NCI-H2107 treated with DMSO at 0.1 percent for 48 hours (cell line): ENCODE data around the gene MYT1.

Experiments used
- DNase-seq: peaks from one replicate; lab custom pipeline; 2025; ENCODE audit not compliant: unreplicated experiment; lab: John Stamatoyannopoulos, UW

Gene MYT1

DNA sequence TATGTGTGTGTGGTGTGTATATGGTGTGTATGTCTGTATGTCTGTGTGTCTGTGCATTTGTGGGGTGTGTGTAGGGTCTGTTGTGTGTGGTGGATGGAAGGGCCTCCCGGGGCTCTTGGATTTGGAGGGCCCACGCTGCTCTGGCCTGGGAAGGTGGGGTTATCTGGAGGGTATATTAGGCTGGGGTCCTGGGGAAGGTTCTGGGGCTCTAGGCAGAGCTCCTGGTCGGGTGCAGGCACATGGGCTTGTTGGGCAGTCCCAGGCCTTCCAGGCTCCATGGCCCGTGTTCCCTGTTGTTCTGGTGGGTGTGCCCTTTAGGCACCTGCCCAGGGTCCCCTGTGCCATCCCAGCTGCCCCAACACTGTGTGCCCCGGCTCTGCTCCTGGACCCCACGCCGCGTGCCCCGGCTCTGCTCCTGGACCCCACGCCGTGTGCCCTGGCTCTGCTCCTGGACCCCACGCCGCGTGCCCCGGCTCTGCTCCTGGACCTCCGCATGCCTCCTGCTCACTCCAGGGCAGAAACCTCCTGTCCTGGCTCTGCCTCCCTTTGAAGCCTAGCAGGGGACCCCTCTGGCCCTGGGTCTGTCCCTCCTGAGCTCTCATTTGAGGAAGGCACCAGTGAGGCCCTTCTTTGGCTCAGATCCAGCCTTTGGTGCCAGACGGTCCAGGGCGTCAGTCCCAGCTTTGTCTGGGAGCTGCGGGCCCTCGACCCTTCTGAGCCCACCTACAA is 10.2 kb upstream of the MYT1 start:
- DNase-seq = no peak

DNA sequence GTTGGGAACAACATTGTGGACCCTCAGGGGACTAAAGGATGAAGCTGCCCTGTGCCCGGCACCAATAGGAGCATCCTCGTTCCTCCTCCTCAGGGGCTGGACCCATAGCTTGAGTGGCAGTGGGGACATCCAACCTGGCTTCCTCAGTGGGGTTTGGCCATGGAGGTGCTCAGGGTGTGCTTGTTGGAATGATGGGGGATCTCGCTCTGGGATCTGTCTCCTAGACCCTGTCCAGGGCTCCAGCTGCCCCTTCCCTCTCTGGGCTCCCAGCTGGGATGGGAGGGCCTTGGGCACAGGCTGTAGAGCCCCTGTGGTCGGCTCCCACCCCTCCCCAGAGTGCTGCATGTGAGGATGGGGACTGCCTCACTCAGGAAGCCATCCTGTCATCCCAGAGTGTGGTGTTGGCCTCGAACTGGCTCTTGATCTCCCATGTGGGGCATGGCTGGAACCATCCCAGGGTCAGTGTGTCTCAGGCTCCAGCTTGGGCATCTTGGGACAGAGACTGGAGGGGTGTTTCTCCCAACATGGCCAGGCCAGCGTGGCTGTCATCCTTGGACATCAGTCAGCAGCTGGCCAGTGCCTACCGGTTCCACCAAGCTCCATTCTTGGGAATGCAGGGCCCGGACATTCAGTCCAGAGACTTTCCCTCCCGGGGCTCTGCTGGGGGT is 9.5 kb upstream of the MYT1 start:
- no peak for DNase-seq

DNA sequence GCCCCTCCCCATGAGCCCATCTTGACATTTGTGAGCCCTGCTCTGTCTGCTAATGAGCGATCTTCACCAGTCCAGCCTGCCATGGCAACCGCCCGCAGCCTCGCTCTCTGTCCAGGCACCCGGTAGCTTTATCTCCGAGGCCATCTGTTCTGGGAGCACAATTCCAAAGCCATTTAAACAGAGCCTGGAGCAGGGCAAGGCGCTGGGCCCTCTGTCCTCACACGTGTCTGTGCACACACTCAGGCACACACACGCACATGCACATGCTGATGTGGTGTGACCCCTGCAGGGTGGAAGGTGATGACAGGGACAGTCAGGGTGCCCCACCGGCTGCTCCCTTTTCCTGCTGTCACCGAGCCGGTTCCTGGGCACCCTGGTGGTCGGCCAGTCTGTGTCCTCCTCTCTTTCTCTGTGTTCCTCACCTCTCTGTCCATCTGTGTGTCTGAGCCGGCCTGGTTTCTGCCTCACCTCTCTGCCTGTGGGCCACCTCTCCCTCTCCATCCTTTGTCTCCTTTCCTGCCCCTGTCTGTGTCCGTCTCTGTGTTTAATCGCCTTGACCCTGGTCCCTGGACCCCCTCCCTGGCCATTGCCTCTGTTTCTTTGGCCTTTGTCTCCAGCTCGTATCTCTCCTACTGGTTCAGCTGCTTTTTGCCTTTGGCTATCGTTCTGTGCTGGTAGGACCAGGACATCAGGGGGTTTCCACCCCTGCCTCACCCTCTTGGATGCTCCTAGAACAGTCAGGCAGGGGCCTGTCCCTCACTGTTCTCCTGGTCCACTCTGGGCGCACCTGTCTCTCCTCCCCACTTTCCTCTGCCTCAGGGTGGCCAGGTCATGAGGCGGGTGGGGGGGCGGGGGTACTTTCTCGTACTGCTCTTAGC is 8.8 kb upstream of the MYT1 start:
- DNase-seq = no peak

DNA sequence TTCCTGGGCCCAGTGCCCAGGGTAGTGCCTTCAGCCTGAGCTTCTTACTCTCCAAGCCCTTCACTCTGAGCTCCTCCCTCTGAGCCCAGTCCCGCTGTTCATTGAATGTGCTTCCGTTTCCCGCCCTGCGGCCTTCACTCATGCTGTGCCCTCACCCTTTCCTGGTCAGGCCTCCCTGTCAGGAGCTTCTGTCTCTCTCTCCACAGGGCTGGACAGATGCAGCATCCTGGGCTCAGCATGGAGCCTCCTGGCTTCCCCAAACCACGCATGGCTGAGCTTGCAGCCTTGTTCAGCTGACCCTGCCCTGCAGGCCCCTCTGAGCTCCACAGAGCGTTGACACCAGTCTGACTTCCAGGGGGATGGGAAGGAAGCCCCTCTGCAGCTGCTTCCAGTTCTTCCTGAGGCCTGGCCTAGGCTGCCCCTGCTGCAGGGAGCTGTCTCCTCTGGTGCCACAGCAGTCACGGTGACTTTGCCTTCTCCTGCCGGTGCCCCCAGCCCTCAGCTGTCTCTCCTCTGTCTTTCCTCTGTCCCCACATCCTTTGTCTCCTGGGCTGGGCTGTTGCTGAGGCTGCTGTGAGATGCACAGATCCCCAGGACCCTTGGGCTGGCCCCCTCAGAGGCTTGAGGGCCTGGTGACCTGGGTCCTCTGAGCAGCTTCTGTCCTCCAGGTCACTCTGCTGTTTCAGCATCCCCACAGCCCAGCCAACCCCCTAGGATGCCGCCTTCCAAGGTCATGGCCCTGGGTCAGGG is 7.9 kb upstream of the MYT1 start:
- peak; percentile 43 for DNase-seq

DNA sequence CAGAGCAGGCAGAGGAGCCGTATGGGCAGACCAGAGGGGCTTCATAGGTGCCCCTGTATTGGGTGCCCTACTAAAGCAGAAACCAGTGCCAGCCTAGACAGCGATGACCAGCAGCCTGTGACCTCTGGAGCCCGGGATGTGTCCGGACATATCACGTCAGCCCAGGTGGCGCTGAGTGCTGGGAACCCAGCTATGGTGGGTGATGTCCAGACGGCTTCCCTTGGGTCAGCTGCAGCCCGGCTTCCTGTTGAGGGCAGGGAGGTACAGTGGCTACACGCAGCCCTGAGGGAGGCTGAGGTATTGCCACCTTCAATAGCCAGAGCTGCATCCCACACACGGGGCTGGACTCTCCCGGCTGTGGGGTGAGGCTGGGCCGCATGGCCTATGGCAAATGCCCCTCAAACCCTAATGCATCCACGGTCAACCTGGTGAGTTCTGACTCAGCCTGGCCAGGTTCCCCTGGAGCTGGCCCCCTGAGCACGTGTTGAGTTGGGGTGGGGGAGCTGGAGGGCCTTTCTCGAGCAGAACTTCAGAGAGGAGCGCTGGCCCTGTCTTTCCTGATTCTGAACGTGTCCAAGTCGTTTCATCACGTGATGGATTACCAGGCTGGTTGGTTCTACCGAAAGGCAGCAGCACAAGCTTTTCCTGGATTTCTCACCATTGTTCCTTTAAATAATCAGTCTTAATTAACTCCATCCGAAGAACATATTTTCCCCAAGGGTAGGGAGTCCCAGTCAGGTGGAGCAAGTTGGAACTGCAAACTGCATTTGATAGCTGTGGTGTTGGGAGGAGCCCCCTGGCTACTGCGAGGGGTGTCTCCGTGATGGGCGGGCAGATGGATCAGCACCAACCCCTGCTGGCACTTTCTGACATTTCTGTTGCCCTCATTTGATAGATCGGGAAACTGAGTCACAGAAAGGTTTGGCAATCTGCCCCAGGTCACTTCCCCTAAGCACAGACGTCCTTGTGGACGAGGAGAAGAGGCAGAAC is 7.1 kb upstream of the MYT1 start:
- DNase-seq = no peak

DNA sequence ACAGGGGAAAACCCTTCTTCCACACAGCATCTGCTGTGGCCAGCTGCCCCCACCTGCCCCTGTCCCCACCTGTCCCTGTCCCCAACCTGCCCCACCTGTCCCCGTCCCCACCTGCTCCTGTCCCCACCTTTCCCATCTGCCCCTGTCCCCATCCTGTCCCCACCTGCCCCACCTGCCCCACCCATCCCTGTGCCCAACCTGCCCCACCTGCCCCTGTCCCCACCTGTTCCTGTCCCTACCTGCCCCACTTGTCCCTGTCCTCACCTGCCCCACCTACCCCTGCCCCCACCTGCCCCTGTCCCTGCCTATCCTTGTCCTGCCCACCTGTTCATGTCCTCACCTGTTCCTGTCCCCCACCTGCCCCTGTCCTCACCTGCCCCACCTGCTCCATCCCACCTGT is 6.4 kb upstream of the MYT1 start:
- no peak for DNase-seq

DNA sequence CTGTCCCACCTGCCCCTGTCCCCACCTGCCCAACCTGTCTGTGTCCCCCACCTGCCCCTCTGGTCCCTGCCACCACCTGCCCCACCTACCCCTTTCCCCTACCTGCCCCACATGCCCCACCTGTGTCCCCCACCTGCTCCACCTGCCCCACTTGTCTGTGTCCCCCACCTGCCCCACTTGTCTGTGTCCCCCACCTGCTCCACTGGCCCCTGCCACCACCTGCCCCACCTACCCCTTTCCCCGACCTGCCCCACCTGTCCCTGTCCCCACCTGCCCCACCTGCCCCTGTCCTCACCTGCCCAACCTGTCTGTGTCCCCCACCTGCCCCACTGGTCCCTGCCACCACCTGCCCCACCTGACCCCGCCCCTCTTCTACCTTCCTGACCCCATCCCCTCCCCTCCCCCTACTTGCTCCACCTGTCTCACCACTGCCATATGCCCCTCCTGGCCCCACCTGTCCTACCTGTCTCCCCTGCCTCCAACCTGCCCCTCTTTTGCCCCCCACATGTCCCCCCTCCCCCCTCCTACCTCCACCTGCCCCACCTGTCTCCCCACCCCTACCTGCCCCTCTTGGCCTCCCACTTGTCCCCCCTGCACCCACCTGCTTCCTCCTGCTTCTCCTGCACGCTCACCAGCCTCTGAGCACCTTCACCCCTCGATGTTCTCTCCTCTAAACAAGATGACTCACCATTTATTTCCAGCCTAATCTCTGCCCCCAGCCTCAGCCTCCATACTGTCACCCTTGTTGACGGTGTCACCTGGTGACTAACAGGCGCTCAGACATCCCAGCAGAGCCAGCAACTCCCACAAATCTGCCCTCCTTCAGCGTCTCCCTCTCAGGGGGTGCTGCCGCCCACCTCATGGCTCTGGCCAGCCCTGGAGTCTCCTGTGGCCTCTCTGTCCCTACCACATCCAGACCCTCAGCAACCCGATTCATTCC is 5.6 kb upstream of the MYT1 start:
- DNase-seq = no peak

DNA sequence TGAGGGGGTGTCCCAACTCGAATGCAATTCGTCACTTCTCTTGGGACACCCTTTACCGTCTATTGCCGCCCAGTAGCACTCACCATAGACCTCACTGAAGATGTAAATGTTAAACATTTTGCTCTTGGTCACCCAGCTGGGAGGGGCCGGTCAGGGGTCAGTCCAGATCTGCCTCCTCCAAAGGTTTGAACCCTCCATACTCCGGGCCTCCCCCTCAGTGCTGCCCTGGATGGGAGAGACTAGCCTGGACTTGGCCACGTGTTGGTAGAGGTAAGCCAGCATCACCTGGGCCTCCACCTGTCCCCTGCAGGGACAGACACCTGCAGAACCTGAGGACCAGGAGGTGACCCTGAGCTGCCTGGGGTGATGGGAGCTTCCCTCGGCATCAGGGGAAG is 5.0 kb upstream of the MYT1 start:
- DNase-seq = no peak

DNA sequence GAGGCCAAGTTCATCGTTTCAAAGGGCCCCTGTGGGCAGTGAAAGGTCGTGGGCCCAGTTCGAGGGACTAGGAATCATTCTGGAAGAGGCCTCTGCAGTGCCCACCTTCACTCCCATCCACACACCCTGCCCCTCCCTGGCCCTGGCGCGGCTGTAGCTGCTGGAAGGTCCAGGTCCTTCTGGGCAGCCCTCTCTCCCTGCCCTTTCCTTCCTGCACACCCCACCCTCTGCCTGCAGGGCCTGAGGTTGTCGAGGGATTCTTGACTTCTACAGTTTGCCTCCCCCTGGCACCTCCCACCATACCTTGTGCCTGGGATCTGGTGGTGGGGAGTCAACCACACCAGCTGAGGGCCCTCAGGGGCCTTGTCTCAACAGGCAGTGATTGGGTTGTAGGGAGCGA is 4.5 kb upstream of the MYT1 start:
- DNase-seq = no peak

DNA sequence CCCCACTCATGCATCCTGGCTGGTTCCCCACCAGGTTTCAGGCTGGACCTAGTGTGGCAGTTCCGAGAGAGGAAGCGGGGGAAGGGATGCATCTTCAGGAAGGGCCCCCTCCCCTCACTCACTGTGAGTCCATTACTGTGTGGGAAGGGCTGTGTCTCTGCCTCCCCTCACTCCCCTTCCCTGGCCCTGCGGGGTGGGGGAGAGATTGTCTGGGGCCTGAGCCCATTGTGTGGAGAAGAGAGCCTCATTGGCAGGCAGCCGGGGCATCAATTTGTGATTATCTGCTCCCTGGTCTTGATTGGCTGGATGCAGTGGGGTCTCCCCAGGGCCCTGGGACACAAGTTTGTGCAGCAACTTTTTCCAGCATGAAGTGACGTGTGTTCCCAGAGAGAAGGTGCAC is 4.1 kb upstream of the MYT1 start:
- DNase-seq = no peak

DNA sequence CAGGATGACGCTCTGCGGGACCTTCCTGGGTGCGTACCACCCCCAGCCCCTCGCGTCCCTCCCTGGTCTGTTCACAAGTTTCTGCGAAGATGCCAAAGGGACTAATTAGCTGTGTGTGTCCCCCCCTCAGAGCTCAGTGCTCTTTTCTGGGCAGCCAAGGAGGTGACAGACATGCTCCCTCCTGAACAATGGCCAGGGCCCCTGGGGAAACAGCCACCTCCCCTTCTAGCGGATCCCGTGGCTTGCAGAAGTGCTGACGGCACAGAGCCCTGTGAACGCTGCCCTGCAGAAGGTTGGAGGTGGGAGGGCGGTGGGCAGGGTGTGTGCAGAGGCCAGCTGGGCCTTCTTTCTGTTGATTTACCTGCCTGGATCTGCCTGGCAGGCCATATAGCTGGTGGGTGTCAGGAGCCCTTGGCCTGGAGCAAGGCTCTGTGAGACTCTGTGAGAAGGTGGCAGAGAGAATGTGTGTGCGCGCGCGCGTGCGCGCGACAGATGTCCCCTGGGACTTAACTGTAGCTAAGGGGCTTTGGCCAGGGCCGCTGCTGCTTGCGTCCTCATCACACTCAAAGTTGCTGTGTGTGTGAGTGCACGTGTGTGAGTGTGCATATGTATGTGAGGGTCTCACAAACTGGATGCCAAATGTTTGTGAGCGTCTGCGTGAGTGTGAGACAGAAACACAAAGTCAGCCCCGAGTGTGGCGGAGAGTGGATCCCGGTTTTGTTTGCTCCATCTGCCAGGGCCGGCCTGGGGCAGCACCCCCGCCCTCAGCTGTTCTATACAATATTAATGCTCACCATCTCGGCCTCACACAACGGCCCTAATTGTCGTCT is 3.5 kb upstream of the MYT1 start:
- peak; percentile 63 for DNase-seq

DNA sequence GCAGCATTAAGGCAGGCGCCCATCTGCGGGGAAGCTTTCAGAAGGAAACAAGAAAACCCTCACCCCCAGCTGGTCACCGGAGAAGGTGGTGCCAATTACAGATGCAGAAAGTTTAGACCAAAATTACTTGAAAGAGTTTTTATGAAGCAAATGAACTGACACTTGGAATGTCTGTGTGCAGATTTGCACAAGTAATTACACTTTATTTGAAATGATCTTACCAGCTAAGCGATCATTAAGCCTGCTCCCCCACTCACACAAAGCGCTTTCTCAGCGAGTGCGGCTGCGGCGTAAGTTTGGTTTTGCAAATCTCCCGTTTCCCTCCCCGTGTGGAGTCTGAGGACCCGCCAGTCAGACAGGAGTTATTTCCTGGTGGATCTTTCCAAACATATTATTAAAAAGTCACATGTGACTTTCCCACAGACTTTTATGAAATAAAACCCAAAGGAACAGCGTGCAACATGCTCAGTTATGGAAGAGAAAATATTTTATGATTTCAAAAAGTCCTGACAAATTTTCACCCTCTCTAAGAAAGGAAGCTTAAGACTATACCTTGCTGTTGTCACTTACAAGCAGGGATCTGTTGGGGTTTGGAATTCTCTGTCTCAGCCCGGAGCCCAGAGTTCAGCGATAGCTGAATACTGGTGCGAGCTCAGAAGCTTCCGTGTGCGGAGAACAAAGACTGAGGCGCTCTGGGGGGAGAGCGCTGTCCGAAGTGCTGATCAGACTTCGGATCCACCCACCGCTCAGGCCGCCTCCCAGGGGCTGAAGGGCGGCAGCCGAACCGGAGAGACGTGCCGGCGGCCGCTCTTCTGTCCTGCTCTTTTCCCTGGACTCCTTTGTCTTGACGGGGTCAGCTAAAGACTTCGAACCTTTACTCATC is 2.7 kb upstream of the MYT1 start:
- peak; percentile 53 for DNase-seq

DNA sequence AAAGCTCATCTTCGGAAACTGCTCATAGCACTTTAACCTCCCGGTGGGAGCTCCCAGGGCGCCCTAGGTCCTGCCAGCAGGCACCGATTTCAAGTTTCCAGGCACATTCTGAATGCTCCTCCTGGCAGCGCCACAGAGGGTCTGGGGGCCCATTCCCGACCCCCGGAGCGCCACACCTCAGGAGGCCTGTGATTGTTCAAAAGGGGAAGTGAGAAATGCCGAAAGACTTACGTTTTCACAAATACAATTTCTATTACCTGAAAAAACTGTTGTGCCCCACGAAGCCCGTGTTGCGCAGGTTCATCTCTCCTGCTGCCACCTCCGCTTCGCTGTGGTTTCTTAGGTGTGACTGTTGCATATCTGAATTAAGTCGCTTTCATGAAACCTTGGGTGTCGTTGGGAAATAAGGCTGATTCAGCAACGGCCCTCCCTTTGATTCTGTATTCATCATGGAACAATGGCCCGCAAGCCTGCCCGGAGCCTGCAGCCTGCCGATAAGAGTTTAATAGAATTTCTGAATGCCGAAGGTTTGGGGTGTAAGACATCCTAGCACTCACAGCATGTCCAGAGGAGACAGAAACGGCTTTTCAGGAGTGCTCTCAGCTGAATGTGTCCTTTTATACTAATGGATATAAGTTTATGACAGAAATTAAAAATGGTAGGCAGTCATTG is 1.9 kb upstream of the MYT1 start:
- no peak for DNase-seq

DNA sequence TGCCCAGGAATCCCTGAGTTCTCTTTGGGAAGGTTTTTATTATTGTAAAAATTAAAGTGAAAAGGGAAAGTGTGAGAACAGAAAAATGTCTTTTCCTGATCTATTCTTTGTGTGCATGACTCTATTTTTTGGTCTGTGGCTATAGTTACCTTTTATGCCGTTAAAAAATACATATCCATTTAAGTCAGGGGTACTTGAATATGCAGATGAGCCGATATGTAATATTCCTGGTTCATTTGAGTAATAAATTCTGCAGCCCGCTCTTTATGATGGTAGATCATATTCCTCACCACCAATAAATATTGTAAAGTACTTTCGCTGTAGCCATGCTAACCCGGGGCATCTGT is 503 bp upstream of the MYT1 start:
- no peak for DNase-seq

DNA sequence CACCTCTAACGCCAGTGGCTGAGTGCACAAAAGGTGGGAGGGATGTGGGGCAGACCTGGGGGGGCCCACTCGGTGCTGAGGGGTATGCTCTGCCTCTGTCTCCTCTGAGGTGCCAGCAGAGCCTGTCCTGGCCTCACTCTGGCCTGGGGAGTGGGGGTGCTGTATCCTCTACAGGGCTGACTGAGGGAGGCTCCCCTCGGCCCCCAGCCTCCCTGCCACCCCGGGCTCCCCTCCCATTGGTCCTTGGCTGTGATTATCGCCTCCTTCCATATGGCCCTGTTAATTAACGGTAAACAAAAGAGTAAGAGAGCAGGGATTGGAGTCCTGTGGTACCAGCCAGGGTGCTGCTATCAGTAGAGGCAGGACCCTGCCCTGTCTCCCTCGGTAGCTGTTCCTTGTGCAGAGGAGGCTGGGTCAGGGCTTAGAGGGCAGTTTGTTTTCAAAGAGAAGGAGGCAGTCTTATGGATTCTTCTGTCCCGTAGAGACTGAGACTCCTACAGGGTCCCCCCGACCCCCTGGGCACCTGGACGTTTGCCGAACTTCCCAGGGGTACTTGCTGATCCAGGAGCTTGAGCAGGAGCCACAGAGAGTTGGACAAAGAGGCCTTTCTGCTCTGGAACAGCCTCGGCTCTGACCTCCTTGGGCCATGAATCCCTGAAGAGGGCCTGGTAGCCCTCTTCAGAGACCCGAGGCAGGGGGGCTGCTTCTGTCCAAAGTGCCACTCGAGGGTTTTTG is 1.8 kb downstream of the MYT1 start:
- DNase-seq = no peak
